ENCODE measurements around the gene RCVRN.
A peak's percentile ranks its signal among the peaks of the same experiment; 100 is the strongest.

The RCVRN gene

GRCh38 chr17:9905078-9905415 is at the start of gene RCVRN:
Gene RCVRN, minus strand, starts transcription at chr17:9905271. Its CDS starts 91 bp downstream, at chr17:9905180.
- no peak for DNase-seq

GRCh38 chr17:9953492-9953891 is 48.4 kb upstream of the RCVRN start:
- no peak for DNase-seq

GRCh38 chr17:9951803-9952202 is 46.7 kb upstream of the RCVRN start:
- no peak for DNase-seq

- DNase-seq = no peak
Observed at GRCh38 chr17:9948928-9949327, 43.9 kb upstream of the RCVRN start.

- no peak for DNase-seq
Observed at GRCh38 chr17:9944704-9945103, 39.6 kb upstream of the RCVRN start.

- DNase-seq = no peak
Observed at GRCh38 chr17:9943343-9943742, 38.3 kb upstream of the RCVRN start.

- no peak for DNase-seq
Observed at GRCh38 chr17:9942885-9943284, 37.8 kb upstream of the RCVRN start.

GRCh38 chr17:9941305-9941704 is 36.2 kb upstream of the RCVRN start:
- DNase-seq = no peak

- no peak for DNase-seq
Observed at GRCh38 chr17:9940841-9941240, 35.8 kb upstream of the RCVRN start.

- DNase-seq = no peak
Observed at GRCh38 chr17:9938764-9939163, 33.7 kb upstream of the RCVRN start.

- DNase-seq = no peak
Observed at GRCh38 chr17:9937901-9938300, 32.8 kb upstream of the RCVRN start.

- DNase-seq = no peak
Observed at GRCh38 chr17:9937241-9937761, 32.2 kb upstream of the RCVRN start.

- no peak for DNase-seq
Observed at GRCh38 chr17:9936095-9936494, 31.0 kb upstream of the RCVRN start.

GRCh38 chr17:9935408-9935807 is 30.3 kb upstream of the RCVRN start:
- DNase-seq = no peak

GRCh38 chr17:9934331-9934730 is 29.3 kb upstream of the RCVRN start:
- DNase-seq = no peak

- DNase-seq = no peak
Observed at GRCh38 chr17:9932491-9932890, 27.4 kb upstream of the RCVRN start.

- DNase-seq = no peak
Observed at GRCh38 chr17:9931144-9931741, 26.2 kb upstream of the RCVRN start.

GRCh38 chr17:9929871-9930270 is 24.8 kb upstream of the RCVRN start:
- DNase-seq = no peak

GRCh38 chr17:9928601-9929333 is 23.7 kb upstream of the RCVRN start:
- peak; percentile 63 to 73 for DNase-seq

- no peak for DNase-seq
Observed at GRCh38 chr17:9926150-9926804, 21.2 kb upstream of the RCVRN start.

GRCh38 chr17:9925457-9925856 is 20.4 kb upstream of the RCVRN start:
- no peak for DNase-seq

GRCh38 chr17:9924735-9925191 is 19.7 kb upstream of the RCVRN start:
- DNase-seq = peak; percentile 69 to 76

- no peak for DNase-seq
Observed at GRCh38 chr17:9922012-9922848, 17.2 kb upstream of the RCVRN start.

All from SHP77 (cell line).